Measurements from ENCODE around the gene ETV6. TPM values are rescaled to one million over a fixed set of nuclear protein-coding genes. Genes with fewer than 3 reads are reported as not detected.

Gene ETV6
- total and polyA plus RNA-seq, 2 experiments from 2014 or later: 9.1 to 11.9 TPM

DNA sequence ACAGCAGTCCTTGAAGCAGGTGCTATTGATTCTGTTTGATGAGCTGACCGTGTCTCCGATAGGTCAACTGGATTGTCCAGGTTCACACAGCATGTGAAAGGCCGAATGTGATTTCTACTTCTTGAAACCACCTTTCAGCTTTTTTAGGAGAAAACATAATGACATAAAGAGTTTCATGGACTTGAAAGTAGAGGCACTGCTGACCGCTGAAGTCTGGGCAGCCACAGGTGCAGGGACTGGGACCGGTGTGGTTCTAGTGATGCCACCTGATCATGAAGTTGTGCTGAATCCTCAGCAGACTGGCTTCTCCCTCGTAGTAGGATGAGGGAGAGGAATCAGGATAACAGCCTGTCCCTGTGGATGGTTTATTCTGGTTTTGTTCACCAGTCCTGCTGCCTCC is 108.1 kb downstream of the ETV6 start:
- Histone ChIP-seq H3K9me3 (ENCODE audit: low read depth) (no peaks in the 10 kb centered on the region), H3K27me3 (no peaks in the 10 kb centered on the region), H3K36me3 (no peaks in the 10 kb centered on the region), H3K4me1 (ENCODE audit: low read depth) (peaks cover 38% of the 10 kb centered on the region), H3K4me3 (no peak overlapping the region), H3K27ac (peak overlapping the region; percentile 95)
- DNase-seq (ENCODE audit: low read depth in 1 of 2, low spot score in 1 of 2): no peak
- TF ChIP-seq, protein P1, sequence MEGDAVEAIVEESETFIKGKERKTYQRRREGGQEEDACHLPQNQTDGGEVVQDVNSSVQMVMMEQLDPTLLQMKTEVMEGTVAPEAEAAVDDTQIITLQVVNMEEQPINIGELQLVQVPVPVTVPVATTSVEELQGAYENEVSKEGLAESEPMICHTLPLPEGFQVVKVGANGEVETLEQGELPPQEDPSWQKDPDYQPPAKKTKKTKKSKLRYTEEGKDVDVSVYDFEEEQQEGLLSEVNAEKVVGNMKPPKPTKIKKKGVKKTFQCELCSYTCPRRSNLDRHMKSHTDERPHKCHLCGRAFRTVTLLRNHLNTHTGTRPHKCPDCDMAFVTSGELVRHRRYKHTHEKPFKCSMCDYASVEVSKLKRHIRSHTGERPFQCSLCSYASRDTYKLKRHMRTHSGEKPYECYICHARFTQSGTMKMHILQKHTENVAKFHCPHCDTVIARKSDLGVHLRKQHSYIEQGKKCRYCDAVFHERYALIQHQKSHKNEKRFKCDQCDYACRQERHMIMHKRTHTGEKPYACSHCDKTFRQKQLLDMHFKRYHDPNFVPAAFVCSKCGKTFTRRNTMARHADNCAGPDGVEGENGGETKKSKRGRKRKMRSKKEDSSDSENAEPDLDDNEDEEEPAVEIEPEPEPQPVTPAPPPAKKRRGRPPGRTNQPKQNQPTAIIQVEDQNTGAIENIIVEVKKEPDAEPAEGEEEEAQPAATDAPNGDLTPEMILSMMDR (IDR thresholded peaks at IDR 0.05; ENCODE audit: low read depth, low read length): no peak

DNA sequence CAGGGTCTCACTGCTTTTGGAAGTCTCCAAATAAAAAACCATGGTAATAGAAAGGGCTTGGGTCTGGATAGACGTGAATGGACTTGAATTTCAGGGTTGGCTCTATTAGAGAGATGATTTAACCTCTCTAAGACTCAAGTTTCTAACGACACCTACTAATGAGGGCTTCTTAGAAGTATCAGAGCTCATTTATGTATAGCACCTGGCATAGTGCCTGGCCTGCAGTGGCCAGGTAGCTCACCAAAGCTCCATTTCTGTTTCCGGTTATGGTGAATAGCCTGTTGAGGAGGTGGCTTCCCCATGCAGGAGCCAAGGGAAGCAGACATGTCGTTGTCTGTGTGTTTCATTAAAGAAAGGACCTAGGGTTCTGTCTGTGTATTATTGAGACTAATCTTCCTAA is 108.6 kb downstream of the ETV6 start:
- H3K27me3 ChIP-seq: no peaks in the 10 kb centered on the region
- peaks cover 38% of the 10 kb centered on the region for H3K4me1 ChIP-seq (ENCODE audit: low read depth)
- no peak for DNase-seq (ENCODE audit: low read depth in 1 of 2, low spot score in 1 of 2)
- H3K4me3 ChIP-seq: no peak overlapping the region
- no peaks in the 10 kb centered on the region for H3K9me3 ChIP-seq (ENCODE audit: low read depth)
- no peaks in the 10 kb centered on the region for H3K36me3 ChIP-seq
- peak overlapping the region; percentile 95 for H3K27ac ChIP-seq
- TF ChIP-seq, protein P1 (IDR thresholded peaks at IDR 0.05; ENCODE audit: low read depth, low read length): no peak

- no peak overlapping the region for H3K4me3 ChIP-seq
- H3K27ac ChIP-seq: peak overlapping the region; percentile 95
- DNase-seq (ENCODE audit: low read depth in 1 of 2, low spot score in 1 of 2): peak; percentile 76 to 83
- TF ChIP-seq, protein P1 (IDR thresholded peaks at IDR 0.05; ENCODE audit: low read depth, low read length): no peak
- no peaks in the 10 kb centered on the region for H3K36me3 ChIP-seq
- no peaks in the 10 kb centered on the region for H3K27me3 ChIP-seq
- peaks cover 43% of the 10 kb centered on the region for H3K4me1 ChIP-seq (ENCODE audit: low read depth)
- H3K9me3 ChIP-seq (ENCODE audit: low read depth): no peaks in the 10 kb centered on the region
These were observed 109.3 kb downstream of the ETV6 start for GRCh38 chr12:11758510-11759493.

- Histone ChIP-seq H3K4me1 (ENCODE audit: low read depth) (peaks cover 46% of the 10 kb centered on the region), H3K9me3 (ENCODE audit: low read depth) (no peaks in the 10 kb centered on the region), H3K27ac (peak overlapping the region; percentile 95), H3K27me3 (no peaks in the 10 kb centered on the region), H3K36me3 (no peaks in the 10 kb centered on the region), H3K4me3 (no peak overlapping the region)
- DNase-seq (ENCODE audit: low read depth in 1 of 2, low spot score in 1 of 2): no peak
- TF ChIP-seq, protein P1 (IDR thresholded peaks at IDR 0.05; ENCODE audit: low read depth, low read length): no peak
These were observed 110.0 kb downstream of the ETV6 start for GRCh38 chr12:11759494-11759878.

DNA sequence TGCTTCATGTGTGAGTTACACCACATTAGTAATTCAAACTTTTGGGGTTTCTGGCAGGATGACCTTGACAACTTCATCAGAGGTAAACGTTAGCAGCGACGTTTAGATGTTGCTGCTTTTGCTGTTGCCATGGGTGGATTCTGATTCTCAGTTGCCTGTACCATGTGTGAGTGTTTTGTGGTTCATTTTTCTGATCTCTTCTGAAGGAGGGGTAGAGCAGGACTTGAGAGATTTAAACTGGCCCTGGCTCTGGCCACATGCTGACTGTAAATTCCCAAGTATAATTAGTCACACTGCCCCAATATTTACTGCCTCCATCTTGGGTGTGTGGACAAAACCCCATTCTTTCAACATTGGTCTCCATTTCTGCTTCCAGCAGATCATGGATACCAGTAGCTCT is 110.4 kb downstream of the ETV6 start:
- Histone ChIP-seq H3K36me3 (no peaks in the 10 kb centered on the region), H3K9me3 (ENCODE audit: low read depth) (no peaks in the 10 kb centered on the region), H3K27ac (peak overlapping the region; percentile 95), H3K4me3 (no peak overlapping the region), H3K4me1 (ENCODE audit: low read depth) (peaks cover 46% of the 10 kb centered on the region), H3K27me3 (no peaks in the 10 kb centered on the region)
- TF ChIP-seq, protein P1 (IDR thresholded peaks at IDR 0.05; ENCODE audit: low read depth, low read length): no peak
- DNase-seq (ENCODE audit: low read depth in 1 of 2, low spot score in 1 of 2): no peak

Measured in cardiac muscle cell (in vitro differentiated cells and primary cell).